ENCODE data around the gene PELO.
A peak's percentile ranks its signal among the peaks of the same experiment; 100 is the strongest.
"Not testable (repeated sequence)": the region's sequence is repeated elsewhere in the genome, so short reads cannot be mapped to it uniquely, and the experiment has no call there.

Gene PELO, protein sequence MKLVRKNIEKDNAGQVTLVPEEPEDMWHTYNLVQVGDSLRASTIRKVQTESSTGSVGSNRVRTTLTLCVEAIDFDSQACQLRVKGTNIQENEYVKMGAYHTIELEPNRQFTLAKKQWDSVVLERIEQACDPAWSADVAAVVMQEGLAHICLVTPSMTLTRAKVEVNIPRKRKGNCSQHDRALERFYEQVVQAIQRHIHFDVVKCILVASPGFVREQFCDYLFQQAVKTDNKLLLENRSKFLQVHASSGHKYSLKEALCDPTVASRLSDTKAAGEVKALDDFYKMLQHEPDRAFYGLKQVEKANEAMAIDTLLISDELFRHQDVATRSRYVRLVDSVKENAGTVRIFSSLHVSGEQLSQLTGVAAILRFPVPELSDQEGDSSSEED

DNA sequence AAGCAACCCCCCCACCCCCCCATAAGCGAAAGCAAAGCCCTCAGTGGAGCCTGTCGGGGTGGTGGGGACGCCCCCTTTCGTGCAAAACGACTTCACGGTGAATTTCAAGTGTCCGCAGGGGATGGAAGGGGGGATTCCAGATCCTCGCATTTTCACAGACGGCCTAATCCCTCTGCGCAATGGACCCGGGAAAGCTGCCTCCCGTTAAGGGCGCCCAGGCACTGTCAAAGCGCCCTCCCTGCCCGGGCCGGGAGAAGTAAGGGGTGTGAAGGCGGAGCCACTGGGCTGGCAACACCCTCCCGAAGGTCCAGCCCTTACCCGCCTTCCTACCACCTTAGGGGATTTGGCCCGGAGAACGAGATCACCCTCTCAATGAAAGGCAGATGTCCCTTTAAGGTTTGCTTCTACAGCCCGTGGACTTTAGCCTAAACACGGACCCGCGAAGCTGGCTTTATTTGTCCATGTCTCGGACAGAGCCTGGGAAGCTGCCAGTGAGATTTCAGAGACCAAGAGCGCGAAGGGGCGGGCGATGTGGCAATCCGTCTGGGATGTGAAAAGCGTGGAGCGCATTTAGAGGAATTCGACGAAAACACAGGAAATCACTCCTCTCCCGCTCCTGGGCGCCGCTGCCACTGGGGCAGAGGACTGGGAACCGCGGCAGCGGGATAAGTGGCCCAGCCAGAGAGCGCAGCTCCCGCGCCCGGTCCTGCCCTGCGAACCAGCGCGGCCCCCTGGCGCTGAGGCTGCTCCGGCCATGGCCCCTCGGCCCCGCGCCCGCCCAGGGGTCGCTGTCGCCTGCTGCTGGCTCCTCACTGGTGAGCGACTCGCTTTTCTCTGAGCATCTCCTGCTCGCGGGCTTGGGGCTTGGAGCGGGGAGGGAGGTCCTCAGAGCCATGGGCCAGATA is at the start of gene PELO, which contains the start of gene ITGA1:
TSS of gene PELO (plus strand) at position 317 of the 905 bp plus-strand sequence. CDS start 12,479 bp downstream, outside the sequence.
TSS of gene ITGA1 (plus strand) at position 317 of the 905 bp plus-strand sequence. CDS start at position 755, 438 bp downstream.
- DNase-seq: peak in 38 of 51 donors; percentile 5 to 57 (median 28)

DNA sequence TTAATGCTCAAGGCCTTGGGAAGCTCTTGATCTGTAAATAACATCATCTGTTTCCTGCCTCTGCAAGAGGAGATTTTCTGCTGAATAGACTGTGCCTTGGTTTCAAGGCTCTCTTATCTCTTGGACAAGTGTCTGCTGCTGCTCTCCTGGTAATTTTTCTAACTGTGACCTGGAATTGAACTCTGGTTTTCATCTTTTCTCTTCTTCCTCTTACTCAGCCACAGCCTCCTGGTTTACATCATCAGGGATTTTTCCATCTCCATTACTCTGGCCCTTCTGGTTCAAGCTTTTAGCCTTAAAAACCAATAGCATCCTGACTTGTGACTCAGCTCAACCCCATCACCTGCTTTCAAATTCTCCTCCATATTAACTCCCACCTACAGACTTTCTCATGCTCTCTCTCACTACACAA is 49.6 kb upstream of the PELO start:
- no peak for DNase-seq

DNA sequence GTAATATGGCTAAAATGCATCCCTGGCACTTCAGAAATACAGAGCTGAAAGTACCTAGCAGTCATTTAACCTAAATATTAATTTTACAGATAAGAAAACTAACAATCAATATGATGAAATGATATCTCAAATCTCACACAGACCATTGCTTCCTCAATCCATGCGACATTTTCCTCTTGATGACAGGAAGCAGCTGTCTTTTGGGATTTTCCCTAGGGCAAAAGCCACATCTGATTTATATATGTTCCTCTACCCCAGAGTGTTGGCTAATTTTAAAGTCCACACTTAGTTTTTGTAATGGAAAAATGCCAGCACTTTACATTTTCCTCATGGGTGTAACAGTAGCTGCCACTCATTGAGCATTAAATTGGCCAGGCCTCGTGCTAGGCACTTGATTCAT is 47.7 kb upstream of the PELO start:
- DNase-seq: no peak

DNA sequence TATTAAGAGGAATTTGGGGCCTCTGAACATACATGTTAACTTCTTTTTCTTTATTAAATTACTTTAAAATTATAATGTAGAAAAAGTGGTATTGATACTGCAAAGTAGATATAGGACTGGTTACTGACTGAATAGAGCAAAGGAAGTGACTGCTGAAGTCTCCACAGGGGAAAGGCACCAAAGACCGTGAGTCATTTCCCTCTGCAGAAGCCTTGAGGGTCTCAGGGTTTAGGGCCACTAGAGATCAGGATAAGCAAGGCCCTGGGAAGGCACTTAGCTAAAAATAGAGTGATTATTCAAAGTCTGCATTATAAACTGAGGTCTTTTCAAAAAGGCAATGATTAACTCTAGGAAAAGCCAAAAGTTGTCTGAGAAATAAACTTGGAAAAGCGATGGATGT is 44.7 kb upstream of the PELO start:
- no peak for DNase-seq

DNA sequence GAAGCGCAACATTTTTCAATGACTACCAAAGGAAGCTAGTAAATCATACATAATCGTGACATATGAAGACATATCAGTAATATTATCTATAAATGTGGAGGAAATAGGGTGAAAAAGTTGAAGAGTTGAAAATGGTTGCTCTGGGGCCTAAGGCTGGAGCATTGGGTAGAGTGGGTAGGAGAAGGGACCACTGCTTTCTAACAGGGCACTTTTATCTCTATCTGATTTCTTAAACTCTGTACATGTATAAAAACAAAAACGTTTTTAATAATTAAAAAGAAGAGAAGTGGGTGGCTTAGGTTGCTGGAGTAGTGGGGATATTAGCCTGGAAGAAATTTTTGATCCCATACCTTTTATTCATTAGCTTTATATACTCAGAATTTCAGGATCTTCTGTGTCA is 44.2 kb upstream of the PELO start:
- DNase-seq: no peak

DNA sequence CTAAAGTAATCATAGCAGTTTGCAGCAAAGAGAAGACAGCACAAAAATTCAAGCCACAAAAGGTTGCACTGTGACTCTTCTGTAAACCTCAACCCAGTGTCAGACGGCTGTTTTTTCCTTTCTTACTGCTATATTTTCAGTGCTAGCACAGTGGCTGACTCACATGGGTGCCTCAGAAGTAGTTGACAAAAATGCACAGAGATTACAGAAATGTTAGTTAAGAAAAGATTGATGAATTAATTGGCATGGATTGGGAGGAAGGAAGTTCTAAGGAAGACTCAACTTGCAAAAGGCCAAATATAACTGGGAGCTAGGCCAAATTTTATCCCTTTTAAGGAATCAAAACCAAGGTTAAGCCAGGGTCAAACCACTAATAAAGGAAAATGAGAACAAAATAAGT is 43.7 kb upstream of the PELO start:
- DNase-seq: no peak

DNA sequence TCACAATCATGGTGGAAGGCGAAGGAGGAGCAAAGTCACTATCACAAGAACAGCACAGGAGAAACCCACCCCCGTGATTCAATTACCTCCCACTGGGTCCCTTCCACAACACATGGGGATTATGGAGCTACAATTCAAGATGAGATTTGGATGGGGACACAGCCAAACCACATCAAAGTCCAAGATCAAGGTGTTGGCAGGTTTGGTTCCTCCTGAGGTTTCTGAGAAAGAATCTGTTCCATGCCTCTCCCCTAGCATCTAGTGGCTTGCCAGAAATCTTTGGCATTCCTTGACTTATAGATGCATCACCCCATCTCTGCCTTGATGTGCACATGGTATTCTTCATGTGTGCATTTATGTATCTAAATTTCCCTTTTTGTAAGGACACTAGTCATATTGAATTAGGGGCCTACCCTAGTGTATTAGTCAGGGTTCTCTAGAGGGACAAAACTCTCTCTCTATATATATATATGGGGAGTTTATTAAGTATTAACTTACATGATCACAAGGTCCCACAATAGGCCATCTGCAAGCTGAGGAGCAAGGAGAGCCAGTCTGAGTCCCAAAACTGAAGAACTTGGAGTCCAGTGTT is 42.8 kb upstream of the PELO start:
- DNase-seq: not testable (repeated sequence)

DNA sequence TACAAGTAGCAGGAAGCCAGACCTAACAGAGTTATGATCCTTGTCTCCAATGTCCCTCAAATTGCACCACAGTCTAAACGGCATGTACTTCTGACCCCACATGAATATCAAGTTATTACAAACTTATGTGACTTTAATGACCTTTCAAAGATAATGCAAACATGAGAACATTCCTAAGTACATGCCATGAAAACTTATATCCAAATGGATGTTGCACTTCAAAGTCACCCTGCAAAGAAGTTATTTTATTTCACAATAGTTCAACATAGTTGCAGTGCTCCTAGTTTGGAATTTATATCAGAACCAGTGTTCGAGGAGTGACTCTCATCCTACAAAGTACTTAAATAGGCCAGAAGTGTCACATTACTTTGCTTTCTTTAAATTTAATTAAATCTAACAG is 41.2 kb upstream of the PELO start:
- no peak for DNase-seq

DNA sequence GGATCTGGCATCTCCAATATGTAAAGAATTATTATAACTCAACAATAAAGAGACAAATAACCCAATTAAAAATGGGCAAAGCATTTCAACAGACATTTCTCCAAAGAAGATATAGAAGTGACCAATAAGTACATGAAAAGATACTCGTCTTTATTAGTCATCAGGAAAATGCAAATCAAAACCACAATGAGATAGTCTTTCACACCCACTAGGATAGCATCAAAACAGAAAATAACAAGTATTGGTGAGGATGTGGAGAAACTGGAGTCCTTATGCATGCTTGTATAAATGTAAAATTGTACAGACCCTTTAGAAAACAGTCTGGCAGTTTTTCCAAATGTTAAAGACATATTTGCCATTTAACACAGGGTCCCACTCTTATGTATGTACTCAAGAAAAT is 39.1 kb upstream of the PELO start:
- no peak for DNase-seq

DNA sequence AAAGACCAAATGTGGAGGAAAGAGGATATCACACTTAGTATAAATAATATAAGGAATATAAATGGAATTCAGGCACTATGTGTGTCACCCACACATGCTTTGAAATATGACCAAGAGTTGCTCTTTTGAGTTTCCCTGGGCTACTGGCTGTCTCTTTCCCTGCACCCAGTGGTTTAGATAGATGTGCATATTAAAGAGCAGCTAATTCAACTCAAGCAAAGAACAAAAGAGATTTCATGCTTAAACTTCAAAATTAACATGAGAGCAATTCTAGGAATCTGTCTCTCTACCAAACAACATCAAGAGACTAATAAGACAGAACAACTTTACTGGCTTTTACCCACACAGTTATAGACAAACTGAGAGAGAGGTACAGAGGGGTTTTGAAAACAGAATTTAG is 38.0 kb upstream of the PELO start:
- no peak for DNase-seq

DNA sequence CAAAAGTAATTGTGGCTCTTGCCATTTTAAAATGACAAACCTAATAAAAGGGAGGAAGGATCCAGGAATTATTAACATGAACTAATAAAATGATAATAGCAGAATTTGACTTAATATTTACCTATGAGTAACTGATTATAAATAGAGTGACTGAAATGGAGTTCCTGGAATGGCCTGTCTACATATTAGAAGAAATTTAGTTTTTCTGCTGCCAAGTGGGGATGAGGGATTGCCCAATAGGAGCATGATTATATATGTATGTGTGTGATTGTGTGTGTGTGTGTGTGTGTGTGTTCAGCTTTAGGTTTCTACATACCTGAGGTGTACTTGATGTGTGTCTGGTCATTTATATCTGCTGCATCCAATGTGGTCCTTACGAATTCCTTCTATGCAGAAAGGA is 36.6 kb upstream of the PELO start:
- no peak for DNase-seq

DNA sequence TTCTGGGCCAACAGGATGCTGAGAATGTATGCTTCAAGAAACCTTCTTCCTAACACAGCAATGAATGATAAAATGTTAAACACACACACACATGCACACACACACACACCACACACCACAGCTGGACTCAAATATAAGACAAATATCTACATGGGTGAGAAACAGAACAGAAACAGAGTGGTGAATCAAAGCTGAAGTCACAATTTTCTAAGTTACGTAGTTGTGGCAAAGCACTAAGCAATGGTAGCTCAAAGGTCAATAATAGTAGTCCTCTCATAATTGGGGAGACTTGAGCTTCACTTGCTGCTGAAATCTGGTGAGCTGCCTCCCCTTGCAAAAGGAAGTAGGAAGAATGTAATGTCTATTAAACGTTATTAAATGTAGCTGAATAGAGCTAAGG is 33.7 kb upstream of the PELO start:
- no peak for DNase-seq

DNA sequence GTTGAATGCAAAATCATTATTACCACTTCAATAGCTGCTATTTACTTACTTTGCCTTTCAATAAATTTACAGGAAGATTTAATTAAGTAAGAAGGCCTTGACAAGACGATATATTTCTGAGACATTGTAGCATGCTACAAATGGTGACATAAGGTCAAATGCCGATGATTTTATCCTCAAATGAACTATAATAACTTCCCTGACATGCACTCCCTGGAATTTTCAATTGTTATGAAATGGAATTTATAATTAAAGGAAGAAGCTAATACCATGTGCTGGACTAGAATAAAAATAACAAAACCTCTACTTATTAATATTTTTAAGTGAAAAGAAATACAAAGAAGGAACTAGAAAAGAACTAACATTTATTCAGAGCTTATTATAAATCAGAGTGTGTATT is 30.2 kb upstream of the PELO start:
- no peak for DNase-seq

DNA sequence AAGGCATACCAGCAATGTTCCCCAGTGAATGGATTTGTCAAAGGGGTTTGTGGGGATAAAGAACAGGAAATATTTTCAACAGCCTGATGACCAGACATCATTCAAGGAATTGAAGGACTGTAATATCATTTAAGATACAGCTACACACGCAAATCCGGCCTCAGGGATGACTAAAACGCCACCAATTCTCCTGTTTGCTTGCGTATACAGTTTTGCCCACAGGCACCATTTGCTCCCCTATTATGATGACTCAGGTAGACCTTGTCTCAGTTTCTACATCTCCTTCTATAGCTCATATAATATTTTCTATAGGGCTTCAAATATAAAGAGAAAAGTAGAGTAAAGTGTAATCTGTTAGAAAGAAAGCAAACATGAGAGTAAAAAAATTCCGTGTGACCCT is 29.7 kb upstream of the PELO start:
- no peak for DNase-seq

DNA sequence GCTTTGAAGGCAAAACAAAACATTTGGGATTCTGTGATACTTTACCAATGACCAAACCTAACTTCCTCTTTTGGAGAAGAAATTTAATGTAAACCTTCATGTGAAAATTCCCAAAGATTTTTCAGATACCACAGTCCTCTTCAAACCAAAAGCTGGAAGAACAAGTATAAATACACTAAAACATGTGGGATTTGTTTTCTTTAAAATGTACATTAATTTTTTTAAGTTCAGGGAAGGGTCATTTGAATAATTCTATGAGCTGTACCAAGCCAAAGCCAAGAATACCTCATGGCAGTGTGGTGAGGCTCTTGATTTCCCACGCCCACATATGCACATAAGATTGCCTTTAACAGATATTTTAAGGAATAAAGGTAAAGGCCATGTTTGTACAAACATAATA is 28.4 kb upstream of the PELO start:
- no peak for DNase-seq

DNA sequence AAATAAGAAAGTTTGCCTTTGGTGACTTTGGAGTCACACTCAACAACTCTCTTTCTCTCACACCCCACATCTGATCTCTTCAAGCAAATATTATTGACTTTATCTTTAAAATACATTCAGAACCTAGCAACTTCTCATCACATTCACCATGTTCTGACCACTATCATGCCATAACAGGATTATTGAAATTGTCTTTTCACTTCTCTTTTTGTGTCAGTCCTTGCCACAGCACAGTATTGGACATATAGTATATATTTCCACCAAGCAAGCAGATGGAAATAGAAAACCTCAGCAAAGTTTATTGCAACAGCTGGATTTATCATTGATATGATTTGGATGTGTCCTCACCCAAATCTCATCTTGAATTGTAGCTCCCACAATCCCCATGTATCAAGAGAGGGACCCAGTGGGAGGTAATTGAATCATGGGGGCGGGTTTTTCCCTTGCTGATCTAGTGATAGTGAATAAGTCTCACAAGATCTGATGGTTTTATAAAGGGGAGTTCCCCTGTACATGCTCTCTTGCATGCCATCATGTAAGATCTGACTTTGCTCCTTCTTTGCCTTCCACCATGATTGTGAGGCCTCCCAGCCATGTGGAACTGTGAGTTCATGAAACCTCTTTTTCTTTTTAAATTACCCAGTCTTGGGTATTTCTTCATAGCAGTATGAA is 26.9 kb upstream of the PELO start:
- DNase-seq: no peak

DNA sequence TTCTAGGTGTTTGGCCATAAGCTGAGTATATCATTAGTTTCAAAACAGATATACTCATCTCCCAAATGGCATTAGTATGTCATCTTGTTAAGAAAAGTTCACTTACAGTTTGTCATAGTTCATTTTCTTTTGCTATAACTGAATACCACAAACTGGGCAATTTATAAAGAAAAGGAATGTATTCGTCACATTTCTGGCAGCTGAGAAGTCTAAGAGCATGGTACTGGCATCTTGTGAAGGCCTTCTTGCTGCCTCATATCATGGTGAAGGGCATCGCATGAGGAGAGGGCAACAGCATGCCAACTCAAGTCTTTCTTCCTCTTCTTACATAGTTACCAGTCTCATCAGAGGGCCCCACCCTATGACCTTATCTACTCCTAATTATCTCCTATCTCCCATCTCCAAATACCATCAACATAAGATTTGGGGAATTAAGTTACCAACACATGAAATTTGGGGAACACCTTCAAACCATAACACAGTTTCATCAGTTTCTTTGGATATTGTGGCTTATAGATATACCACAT is 20.4 kb upstream of the PELO start:
- DNase-seq: no peak

DNA sequence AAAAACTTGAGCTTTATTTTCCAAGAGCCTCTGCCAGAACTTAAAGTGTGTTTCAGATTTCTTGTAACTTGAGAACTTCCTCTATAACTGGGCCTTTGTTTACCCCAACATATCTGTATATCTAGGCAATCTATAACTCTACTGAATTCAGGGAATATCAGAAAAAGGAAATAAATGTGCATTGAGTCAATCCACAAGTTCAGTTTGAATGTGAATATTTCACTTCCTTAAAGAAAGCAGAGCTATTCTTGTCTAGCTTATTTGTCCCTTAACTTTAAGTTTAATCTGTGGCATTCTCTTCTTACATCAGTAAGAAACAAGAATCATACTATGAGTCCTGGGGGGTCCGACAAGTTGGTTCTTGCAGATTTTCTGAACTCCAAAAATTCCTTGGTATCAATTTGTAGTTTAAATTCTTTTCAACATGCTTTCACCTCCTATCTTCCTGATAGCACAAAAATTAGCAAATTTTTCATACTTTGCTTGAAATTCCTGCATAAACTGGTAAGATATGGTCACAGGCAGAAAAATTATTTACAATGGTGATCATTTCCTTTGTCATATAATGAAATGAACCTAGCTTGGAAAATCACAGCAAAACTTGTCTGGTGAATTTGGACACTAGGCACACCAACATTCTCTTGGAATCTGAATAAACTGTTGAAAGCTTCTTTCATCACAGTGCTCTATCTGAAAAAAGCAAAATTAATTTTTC is 19.8 kb upstream of the PELO start:
- DNase-seq: no peak

DNA sequence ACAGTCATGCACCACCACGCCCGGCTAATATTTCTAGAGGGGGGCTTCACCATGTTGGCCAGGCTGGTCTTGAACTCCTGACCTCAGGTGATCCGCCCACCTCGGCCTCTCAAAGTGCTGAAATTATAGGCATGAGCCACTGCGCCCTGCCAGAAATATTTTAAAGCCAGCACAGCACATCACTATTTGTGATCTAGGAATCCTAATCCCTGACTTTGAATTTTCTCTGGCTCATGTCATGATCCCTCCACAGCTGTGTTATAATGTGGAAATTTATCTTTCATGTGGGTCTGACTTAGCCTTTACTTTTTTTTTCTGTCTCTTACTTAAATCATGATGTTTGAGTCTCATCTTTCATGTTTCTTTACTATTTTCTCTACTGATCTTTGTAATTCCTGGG is 18.7 kb upstream of the PELO start:
- no peak for DNase-seq

DNA sequence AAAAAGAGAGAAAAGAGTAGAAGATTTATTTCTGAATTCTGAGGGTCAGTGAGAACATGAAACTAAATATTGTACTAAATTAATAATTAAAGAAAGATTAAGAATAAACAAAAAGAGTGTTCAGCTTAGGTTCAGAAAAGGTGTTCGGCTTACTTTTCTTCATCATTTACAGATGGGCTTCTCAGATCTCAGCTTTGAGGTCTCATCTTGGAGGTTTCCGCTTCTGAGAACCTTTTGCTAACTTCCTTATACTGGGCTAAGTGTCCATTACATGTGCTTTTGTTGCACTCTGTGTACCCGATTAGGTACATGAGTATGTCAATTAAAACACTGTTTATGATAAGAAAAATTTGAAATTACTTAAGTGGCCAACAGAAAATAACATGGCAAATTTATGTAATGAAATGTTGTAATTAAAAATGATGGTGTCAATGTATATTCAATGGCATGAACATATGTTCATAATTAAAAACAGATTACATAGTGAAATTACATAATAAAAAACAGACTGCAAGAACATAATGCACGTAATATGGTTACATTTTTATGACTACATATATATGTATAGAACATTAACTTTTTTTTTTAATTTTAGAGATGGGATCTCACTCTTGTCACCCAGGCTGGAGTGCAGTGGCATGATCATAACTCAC is 17.3 kb upstream of the PELO start:
- DNase-seq: no peak
